Calu3 (cell line): ENCODE measurements around the gene USP32. TPM values are rescaled to one million over a fixed set of nuclear protein-coding genes. Genes with fewer than 3 reads are reported as not detected.

Experiments used
- BruUV-seq: library from RNA; stranded (reverse); fragments of 400-500 nt; replicated peaks from 2 replicates; lab custom pipeline; 2021; lab: Mats Ljungman, UMichigan
- CTCF ChIA-PET: fragments of 300-600 bp; sonication (Branson Sonifier 250); formaldehyde crosslinking; loops from one replicate; lab custom pipeline; 2022; ENCODE audit warnings: antibody characterized with exemption; lab: Charles Lee
- DNase-seq: peaks from one replicate; pipeline ENCODE4 v3.0.0; 2022
- H3K27ac Mint-ChIP-seq: one replicate; pipeline ENCODE4 v1.8.0; 2022; ENCODE audit warnings: mixed read lengths; ENCODE audit not compliant: unreplicated experiment
- H3K27me3 Mint-ChIP-seq: one replicate; pipeline ENCODE4 v1.8.0; 2022; ENCODE audit warnings: mixed read lengths; ENCODE audit not compliant: unreplicated experiment
- H3K36me3 Mint-ChIP-seq: one replicate; pipeline ENCODE4 v1.8.0; 2022; ENCODE audit warnings: mild to moderate bottlenecking, moderate library complexity, mixed read lengths; ENCODE audit not compliant: insufficient read depth, unreplicated experiment
- H3K4me1 Mint-ChIP-seq: one replicate; pipeline ENCODE4 v1.8.0; 2022; ENCODE audit warnings: mild to moderate bottlenecking, low read depth, mixed read lengths; ENCODE audit not compliant: unreplicated experiment
- H3K4me3 Mint-ChIP-seq: one replicate; pipeline ENCODE4 v1.8.0; 2022; ENCODE audit warnings: mild to moderate bottlenecking, low read depth, moderate library complexity, mixed read lengths; ENCODE audit not compliant: unreplicated experiment
- H3K9me3 Mint-ChIP-seq: one replicate; pipeline ENCODE4 v1.8.0; 2022; ENCODE audit warnings: low read depth, mixed read lengths; ENCODE audit not compliant: unreplicated experiment
- intact Hi-C: fragments of 100-400 bp; cut with micrococcal nuclease; formaldehyde crosslinking; loops from one replicate; pipeline ENCODE4 v1.10.0; 2022; ENCODE audit not compliant: unreplicated experiment
- total RNA-seq: library from RNA; stranded (reverse); gene quantifications from 2 replicates; pipeline ENCODE4 v1.2.3, GENCODE V29; 2022
- TF ChIP-seq, protein P1 (sequence below): fragments of 200-600 bp; IDR thresholded peaks from one replicate; pipeline ENCODE4 v1.8.0; 2022; ENCODE audit warnings: antibody characterized with exemption; ENCODE audit not compliant: unreplicated experiment

USP32 gene
- total RNA-seq, 1 experiment from 2014 or later, result 29.6 TPM

GRCh38 chr17:60361889-60362288 lies 30.0 kb downstream of the USP32 start:
- BruUV-seq, result no TSS peak
- Mint-ChIP-seq H3K27ac (no peak overlapping the region), H3K4me3 (no peak overlapping the region), H3K4me1 (no peaks in the 10 kb centered on the region), H3K9me3 (no peaks in the 10 kb centered on the region), H3K36me3 (no peaks in the 10 kb centered on the region), H3K27me3 (no peaks in the 10 kb centered on the region)
- CTCF ChIA-PET, result no interaction called here
- intact Hi-C loops, result no loop called here
- DNase-seq, result no peak
- TF ChIP-seq, protein P1, sequence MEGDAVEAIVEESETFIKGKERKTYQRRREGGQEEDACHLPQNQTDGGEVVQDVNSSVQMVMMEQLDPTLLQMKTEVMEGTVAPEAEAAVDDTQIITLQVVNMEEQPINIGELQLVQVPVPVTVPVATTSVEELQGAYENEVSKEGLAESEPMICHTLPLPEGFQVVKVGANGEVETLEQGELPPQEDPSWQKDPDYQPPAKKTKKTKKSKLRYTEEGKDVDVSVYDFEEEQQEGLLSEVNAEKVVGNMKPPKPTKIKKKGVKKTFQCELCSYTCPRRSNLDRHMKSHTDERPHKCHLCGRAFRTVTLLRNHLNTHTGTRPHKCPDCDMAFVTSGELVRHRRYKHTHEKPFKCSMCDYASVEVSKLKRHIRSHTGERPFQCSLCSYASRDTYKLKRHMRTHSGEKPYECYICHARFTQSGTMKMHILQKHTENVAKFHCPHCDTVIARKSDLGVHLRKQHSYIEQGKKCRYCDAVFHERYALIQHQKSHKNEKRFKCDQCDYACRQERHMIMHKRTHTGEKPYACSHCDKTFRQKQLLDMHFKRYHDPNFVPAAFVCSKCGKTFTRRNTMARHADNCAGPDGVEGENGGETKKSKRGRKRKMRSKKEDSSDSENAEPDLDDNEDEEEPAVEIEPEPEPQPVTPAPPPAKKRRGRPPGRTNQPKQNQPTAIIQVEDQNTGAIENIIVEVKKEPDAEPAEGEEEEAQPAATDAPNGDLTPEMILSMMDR, result no peak

GRCh38 chr17:60359415-60359814 lies 32.5 kb downstream of the USP32 start:
- TF ChIP-seq, protein P1, result no peak

DNA sequence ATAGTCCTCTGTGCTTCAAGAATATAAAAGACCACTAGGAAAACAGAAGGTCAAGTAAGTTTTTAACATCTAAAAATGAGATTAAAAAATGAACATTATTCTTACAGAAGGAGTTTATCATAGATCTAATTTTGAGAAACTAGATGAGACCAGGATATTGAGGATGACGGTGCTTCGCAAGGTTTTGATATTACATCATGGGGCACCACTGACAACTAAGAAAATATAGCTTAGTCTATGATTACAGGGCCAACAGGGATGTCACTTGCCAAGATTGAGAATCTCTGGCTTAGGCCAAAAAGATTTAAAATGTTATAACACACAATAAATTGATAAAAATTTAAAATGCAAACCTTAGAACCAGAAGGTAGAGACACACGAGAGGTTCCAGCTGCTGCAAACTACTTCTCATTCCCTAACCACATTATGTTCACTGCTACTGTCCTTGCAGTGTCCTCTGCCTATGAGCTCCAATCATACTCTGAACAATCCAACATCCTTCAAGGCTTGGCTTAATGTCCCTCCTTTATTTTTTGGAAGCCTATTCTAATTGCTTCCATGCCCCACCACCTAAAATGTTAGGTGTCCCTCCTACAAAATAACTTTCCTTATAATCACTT lies 33.2 kb downstream of the USP32 start:
- Mint-ChIP-seq H3K27ac (no peak overlapping the region), H3K4me1 (no peaks in the 10 kb centered on the region), H3K4me3 (no peak overlapping the region), H3K9me3 (no peaks in the 10 kb centered on the region), H3K36me3 (no peaks in the 10 kb centered on the region), H3K27me3 (no peaks in the 10 kb centered on the region)
- DNase-seq, result no peak
- TF ChIP-seq, protein P1, result no peak
- no TSS peak for BruUV-seq
- intact Hi-C loops, result no loop called here
- CTCF ChIA-PET, result no interaction called here

More at GRCh38 chr17:60359415-60359814, 32.5 kb downstream of the USP32 start:
- no peak overlapping the region for H3K27ac Mint-ChIP-seq
- no peaks in the 10 kb centered on the region for H3K9me3 Mint-ChIP-seq
- no peak for DNase-seq
- no TSS peak for BruUV-seq
- H3K4me3 Mint-ChIP-seq, result no peak overlapping the region
- no peaks in the 10 kb centered on the region for H3K4me1 Mint-ChIP-seq
- no peaks in the 10 kb centered on the region for H3K36me3 Mint-ChIP-seq
- CTCF ChIA-PET, result no interaction called here
- intact Hi-C loops, result no loop called here
- no peaks in the 10 kb centered on the region for H3K27me3 Mint-ChIP-seq

DNA sequence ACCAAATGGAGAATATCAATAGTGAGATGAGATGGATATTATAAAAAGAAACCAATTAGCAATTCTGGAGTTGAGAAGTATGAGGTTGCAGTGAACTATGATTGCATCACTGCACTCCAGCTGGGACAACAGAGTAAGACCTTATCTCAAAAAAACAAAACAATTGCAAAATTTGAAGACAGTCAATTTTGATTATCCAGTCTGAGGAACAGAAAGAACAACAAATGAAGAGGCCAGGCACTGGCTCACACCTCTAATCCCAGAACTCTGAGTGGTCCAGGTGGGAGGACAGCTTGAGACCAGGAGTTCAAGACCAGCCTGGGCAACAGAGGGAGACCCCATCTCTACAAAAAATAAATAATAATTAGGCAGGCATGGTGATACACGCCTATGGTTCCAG lies 35.0 kb downstream of the USP32 start:
- CTCF ChIA-PET, result no interaction called here
- BruUV-seq, result no TSS peak
- H3K4me1 Mint-ChIP-seq, result no peaks in the 10 kb centered on the region
- no peak overlapping the region for H3K4me3 Mint-ChIP-seq
- DNase-seq, result no peak
- intact Hi-C loops, result no loop called here
- no peaks in the 10 kb centered on the region for H3K27me3 Mint-ChIP-seq
- H3K36me3 Mint-ChIP-seq, result no peaks in the 10 kb centered on the region
- no peaks in the 10 kb centered on the region for H3K9me3 Mint-ChIP-seq
- H3K27ac Mint-ChIP-seq, result no peak overlapping the region
- TF ChIP-seq, protein P1, result no peak
